GM23338 (cell line): ENCODE data around the gene METTL3. TPM values are rescaled to one million over a fixed set of nuclear protein-coding genes. Genes with fewer than 3 reads are reported as not detected.

Experiments used
- ATAC-seq: fragments of 200-7000 bp; cut with Tn5 transposase; 3 replicates; pipeline ENCODE4 v1.9.1; 2020
- DNase-seq: peaks from one replicate; pipeline ENCODE4 v3.0.0-alpha.2; 2015; ENCODE audit warnings: low spot score
- H2AFZ ChIP-seq: fragments of 200-600 bp; sonication (generic); 2 replicates; pipeline ENCODE4 v1.8.0; 2016; ENCODE audit warnings: antibody characterized with exemption, mild to moderate bottlenecking, moderate library complexity
- H3F3A ChIP-seq: fragments of 200-600 bp; sonication (generic); replicated peaks from 2 replicates; pipeline ENCODE4 v1.8.0; 2017; ENCODE audit warnings: antibody characterized with exemption, mixed run types, low read depth
- H3K27ac ChIP-seq: fragments of 200-600 bp; sonication (generic); 2 replicates; pipeline ENCODE4 v1.6.1; 2016; ENCODE audit warnings: low read depth
- H3K27me3 ChIP-seq: fragments of 200-600 bp; sonication (generic); 2 replicates; pipeline ENCODE4 v1.8.0; 2016; ENCODE audit warnings: mild to moderate bottlenecking, mixed run types, moderate library complexity; ENCODE audit not compliant: insufficient read depth
- H3K36me3 ChIP-seq: fragments of 200-600 bp; sonication (generic); 2 replicates; pipeline ENCODE4 v1.8.0; 2016; ENCODE audit warnings: mild to moderate bottlenecking; ENCODE audit not compliant: insufficient read depth
- H3K4me1 ChIP-seq: fragments of 200-600 bp; sonication (generic); 2 replicates; pipeline ENCODE4 v1.8.0; 2016; ENCODE audit warnings: mild to moderate bottlenecking, moderate library complexity; ENCODE audit not compliant: insufficient read depth
- H3K4me2 ChIP-seq: fragments of 200-600 bp; sonication (generic); 2 replicates; pipeline ENCODE4 v1.7.1; 2017; ENCODE audit warnings: mixed run types
- H3K4me3 ChIP-seq: fragments of 200-600 bp; sonication (generic); 2 replicates; pipeline ENCODE4 v1.6.1; 2016; ENCODE audit warnings: mixed run types
- H3K79me2 ChIP-seq: fragments of 200-600 bp; sonication (generic); replicated peaks from 2 replicates; pipeline ENCODE4 v1.8.0; 2017; ENCODE audit warnings: mild to moderate bottlenecking; ENCODE audit not compliant: insufficient read depth
- H3K9me2 ChIP-seq: fragments of 200-600 bp; sonication (generic); 2 replicates; pipeline ENCODE4 v1.8.0; 2017; ENCODE audit not compliant: insufficient read depth
- H4K20me1 ChIP-seq: fragments of 200-600 bp; sonication (generic); replicated peaks from 2 replicates; pipeline ENCODE4 v1.8.0; 2017; ENCODE audit warnings: mild to moderate bottlenecking; ENCODE audit not compliant: insufficient read depth
- H3K27ac Mint-ChIP-seq: 2 replicates; pipeline ENCODE4 v1.8.0; 2020; ENCODE audit warnings: inconsistent platforms, mild to moderate bottlenecking, moderate library complexity, mixed read lengths
- H3K27me3 Mint-ChIP-seq: 3 replicates; pipeline ENCODE4 v1.8.0; 2022; ENCODE audit warnings: low read depth, mild to moderate bottlenecking, moderate library complexity, mixed read lengths, inconsistent platforms; ENCODE audit not compliant: insufficient read depth, poor library complexity
- H3K36me3 Mint-ChIP-seq: 3 replicates; pipeline ENCODE4 v1.8.0; 2021; ENCODE audit warnings: low read depth, mild to moderate bottlenecking, inconsistent platforms, moderate library complexity, mixed read lengths
- H3K4me1 Mint-ChIP-seq: 3 replicates; pipeline ENCODE4 v1.8.0; 2020; ENCODE audit warnings: mild to moderate bottlenecking, inconsistent platforms, mixed read lengths
- H3K4me3 Mint-ChIP-seq: 3 replicates; pipeline ENCODE4 v1.8.0; 2021; ENCODE audit warnings: moderate library complexity, mild to moderate bottlenecking, inconsistent platforms, mixed read lengths
- H3K9me3 Mint-ChIP-seq: 3 replicates; pipeline ENCODE4 v1.8.0; 2020; ENCODE audit warnings: moderate library complexity, mild to moderate bottlenecking, inconsistent platforms, mixed read lengths
- CREB1 ChIP-seq: fragments of 250-450 bp; sonication (Bioruptor Pico); IDR thresholded peaks from 2 replicates; pipeline ENCODE4 v1.5.0; 2020; ENCODE audit warnings: low read depth, mild to moderate bottlenecking, moderate library complexity
- EZH2 ChIP-seq: fragments of 200-600 bp; sonication (generic); IDR thresholded peaks from one replicate; pipeline ENCODE4 v1.8.0; 2017; ENCODE audit warnings: antibody characterized with exemption, mild to moderate bottlenecking, low read depth; ENCODE audit not compliant: unreplicated experiment
- EZH2phosphoT487 ChIP-seq: fragments of 200-600 bp; sonication (generic); IDR thresholded peaks from one replicate; pipeline ENCODE4 v1.8.1; 2018; ENCODE audit warnings: antibody characterized with exemption; ENCODE audit not compliant: unreplicated experiment
- NANOG ChIP-seq: IDR thresholded peaks from 2 replicates; pipeline ENCODE4 v1.6.1; 2016; ENCODE audit warnings: antibody characterized with exemption, borderline replicate concordance
- STAT1 ChIP-seq: IDR thresholded peaks from one replicate; pipeline ENCODE4 v1.6.1; 2016; ENCODE audit warnings: antibody characterized with exemption; ENCODE audit not compliant: unreplicated experiment
- polyA plus RNA-seq: library from polyadenylated mRNA; unstranded; fragments of >200 nt; fragmentation: Nextera tagmentation; extraction: Ambion mirVana; gene quantifications from 2 replicates; pipeline ENCODE4 v1.2.1, GENCODE V29; 2016
- total RNA-seq: library from RNA; depleted of rRNA; stranded (reverse); fragments of >200 nt; shearing (Covaris generic); gene quantifications from 2 replicates; pipeline ENCODE4 v1.2.3, GENCODE V29; 2014
- TF ChIP-seq, protein P1 (sequence below): fragments of 250-450 bp; sonication (Bioruptor Pico); IDR thresholded peaks from 2 replicates; pipeline ENCODE4 v1.5.0; 2020; ENCODE audit warnings: mild to moderate bottlenecking, moderate library complexity

The METTL3 gene
- total and polyA plus RNA-seq, 2 experiments from 2014 or later: 100 to 140 TPM

DNA sequence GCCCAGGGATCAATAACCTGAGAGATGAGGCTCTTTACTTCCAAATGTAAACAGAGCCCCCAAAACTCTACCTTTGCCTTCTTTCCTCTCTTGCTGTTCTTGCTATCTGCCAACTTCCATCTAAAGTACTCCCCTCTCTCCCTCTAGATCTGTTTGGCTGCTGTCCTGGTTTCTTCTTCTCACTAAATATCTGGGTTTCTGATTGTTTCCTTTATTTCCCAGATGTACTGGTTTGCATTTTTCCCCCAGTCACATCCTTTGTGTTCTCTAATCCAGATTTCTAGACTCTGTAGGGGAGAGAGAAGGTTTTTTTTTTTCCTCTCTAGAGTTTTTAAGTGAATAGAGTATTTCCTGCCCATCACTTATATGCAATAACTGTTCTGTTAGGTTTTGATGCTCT is 22.2 kb upstream of the METTL3 start (continued):
- TF ChIP-seq, protein P1, sequence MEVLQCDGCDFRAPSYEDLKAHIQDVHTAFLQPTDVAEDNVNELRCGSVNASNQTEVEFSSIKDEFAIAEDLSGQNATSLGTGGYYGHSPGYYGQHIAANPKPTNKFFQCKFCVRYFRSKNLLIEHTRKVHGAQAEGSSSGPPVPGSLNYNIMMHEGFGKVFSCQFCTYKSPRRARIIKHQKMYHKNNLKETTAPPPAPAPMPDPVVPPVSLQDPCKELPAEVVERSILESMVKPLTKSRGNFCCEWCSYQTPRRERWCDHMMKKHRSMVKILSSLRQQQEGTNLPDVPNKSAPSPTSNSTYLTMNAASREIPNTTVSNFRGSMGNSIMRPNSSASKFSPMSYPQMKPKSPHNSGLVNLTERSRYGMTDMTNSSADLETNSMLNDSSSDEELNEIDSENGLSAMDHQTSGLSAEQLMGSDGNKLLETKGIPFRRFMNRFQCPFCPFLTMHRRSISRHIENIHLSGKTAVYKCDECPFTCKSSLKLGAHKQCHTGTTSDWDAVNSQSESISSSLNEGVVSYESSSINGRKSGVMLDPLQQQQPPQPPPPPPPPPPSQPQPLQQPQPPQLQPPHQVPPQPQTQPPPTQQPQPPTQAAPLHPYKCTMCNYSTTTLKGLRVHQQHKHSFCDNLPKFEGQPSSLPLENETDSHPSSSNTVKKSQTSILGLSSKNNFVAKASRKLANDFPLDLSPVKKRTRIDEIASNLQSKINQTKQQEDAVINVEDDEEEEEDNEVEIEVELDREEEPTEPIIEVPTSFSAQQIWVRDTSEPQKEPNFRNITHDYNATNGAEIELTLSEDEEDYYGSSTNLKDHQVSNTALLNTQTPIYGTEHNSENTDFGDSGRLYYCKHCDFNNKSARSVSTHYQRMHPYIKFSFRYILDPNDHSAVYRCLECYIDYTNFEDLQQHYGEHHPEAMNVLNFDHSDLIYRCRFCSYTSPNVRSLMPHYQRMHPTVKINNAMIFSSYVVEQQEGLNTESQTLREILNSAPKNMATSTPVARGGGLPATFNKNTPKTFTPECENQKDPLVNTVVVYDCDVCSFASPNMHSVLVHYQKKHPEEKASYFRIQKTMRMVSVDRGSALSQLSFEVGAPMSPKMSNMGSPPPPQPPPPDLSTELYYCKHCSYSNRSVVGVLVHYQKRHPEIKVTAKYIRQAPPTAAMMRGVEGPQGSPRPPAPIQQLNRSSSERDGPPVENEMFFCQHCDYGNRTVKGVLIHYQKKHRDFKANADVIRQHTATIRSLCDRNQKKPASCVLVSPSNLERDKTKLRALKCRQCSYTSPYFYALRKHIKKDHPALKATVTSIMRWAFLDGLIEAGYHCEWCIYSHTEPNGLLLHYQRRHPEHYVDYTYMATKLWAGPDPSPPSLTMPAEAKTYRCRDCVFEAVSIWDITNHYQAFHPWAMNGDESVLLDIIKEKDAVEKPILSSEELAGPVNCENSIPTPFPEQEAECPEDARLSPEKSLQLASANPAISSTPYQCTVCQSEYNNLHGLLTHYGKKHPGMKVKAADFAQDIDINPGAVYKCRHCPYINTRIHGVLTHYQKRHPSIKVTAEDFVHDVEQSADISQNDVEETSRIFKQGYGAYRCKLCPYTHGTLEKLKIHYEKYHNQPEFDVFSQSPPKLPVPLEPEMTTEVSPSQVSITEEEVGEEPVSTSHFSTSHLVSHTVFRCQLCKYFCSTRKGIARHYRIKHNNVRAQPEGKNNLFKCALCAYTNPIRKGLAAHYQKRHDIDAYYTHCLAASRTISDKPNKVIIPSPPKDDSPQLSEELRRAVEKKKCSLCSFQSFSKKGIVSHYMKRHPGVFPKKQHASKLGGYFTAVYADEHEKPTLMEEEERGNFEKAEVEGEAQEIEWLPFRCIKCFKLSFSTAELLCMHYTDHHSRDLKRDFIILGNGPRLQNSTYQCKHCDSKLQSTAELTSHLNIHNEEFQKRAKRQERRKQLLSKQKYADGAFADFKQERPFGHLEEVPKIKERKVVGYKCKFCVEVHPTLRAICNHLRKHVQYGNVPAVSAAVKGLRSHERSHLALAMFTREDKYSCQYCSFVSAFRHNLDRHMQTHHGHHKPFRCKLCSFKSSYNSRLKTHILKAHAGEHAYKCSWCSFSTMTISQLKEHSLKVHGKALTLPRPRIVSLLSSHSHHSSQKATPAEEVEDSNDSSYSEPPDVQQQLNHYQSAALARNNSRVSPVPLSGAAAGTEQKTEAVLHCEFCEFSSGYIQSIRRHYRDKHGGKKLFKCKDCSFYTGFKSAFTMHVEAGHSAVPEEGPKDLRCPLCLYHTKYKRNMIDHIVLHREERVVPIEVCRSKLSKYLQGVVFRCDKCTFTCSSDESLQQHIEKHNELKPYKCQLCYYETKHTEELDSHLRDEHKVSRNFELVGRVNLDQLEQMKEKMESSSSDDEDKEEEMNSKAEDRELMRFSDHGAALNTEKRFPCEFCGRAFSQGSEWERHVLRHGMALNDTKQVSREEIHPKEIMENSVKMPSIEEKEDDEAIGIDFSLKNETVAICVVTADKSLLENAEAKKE: no peak
- TF ChIP-seq EZH2 (no peak), CREB1 (CRISPR knock-in tag) (no peak)

DNA sequence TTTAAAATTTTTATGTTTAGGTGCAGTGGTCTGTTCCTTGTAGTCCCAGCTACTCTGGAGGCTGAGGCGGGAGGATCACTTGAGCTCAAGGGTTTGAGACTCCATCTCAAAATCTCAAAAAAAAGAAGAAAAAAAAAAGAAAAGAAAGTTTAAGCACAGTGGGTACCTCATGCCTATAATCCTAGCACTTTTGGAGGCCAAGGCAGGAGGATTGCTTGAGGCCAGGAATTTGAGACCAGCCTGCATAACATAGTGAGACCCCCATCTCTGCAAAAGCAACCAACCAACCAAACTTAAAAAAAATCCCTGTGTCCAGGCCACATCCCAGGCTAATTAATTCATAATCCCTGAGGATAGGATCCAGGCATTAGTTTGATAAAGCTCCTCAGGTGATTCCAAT is 18.4 kb upstream of the METTL3 start:
- Histone ChIP-seq H3K4me1 (peaks cover 65% of the 10 kb centered on the region), H3K36me3 (peaks cover 2% of the 10 kb centered on the region; the same call in 1 of the 2 replicates), H2AFZ (no peak overlapping the region), H3F3A (peaks cover 12% of the 10 kb centered on the region), H3K4me2 (peak overlapping the region; percentile 82), H3K27me3 (no peaks in the 10 kb centered on the region), H3K79me2 (peaks cover 83% of the 10 kb centered on the region), H3K9me2 (no peaks in the 10 kb centered on the region), H3K4me3 (0 out of 2 replicates have a peak overlapping the region, but pooled peaks have one; percentile 1), H3K27ac (peak overlapping the region; percentile 99), H4K20me1 (no peaks in the 10 kb centered on the region)
- H3K27me3 Mint-ChIP-seq: peaks cover 21% of the 10 kb centered on the region
- H3K4me3 Mint-ChIP-seq: no peak overlapping the region; the same call in 2 of the 3 replicates
- ATAC-seq: no peak
- no peaks in the 10 kb centered on the region; the same call in 1 of the 3 replicates for H3K9me3 Mint-ChIP-seq
- H3K27ac Mint-ChIP-seq: peak overlapping the region; percentile 99
- H3K4me1 Mint-ChIP-seq: peaks cover 71% of the 10 kb centered on the region
- peaks cover 57% of the 10 kb centered on the region for H3K36me3 Mint-ChIP-seq
- DNase-seq: no peak
- no peak for TF ChIP-seq EZH2phosphoT487
- TF ChIP-seq, protein P1: no peak
- no peak for TF ChIP-seq NANOG
- TF ChIP-seq STAT1: no peak
